Sigmoid colon (tissue), 4 donors: ENCODE measurements around the gene HIF1AN.

ENCODE experiments used
- CTCF ChIP-seq, 4 experiments: fragments of 450-650 bp in 3 of 4; fragments of 200-600 bp in 1 of 4; IDR thresholded peaks; one replicate each; pipeline ENCODE4 v1.5.1; 2016 to 2019; ENCODE audit warnings: antibody characterized with exemption in 4 of 4, mild to moderate bottlenecking in 3 of 4, moderate library complexity in 2 of 4
- EP300 ChIP-seq, 4 donors: sonication (generic); formaldehyde crosslinking; IDR thresholded peaks; one replicate each; pipeline ENCODE4 v1.6.1; 2017; ENCODE audit warnings: antibody characterized with exemption in 4 of 4
- POLR2A ChIP-seq, 2 donors: fragments of 450-650 bp; IDR thresholded peaks; one replicate each; pipeline ENCODE4 v1.6.1; 2016; ENCODE audit warnings: antibody characterized with exemption in 2 of 2, mild to moderate bottlenecking in 2 of 2, moderate library complexity in 2 of 2
- POLR2AphosphoS5 ChIP-seq, 4 donors: sonication (generic); formaldehyde crosslinking; IDR thresholded peaks; one replicate each; pipeline ENCODE4 v1.6.1; 2017; ENCODE audit warnings: antibody characterized with exemption in 4 of 4

GRCh38 chr10:100562008-100562672, 26.4 kb downstream of the HIF1AN start:
- peak; percentile 39 to 61 (median 50) for TF ChIP-seq CTCF (IDR thresholded peaks at IDR 0.05)
- TF ChIP-seq POLR2AphosphoS5 (IDR thresholded peaks at IDR 0.05), result peak in 1 of 4 donors; percentile 26
- TF ChIP-seq EP300 (IDR thresholded peaks at IDR 0.05), result no peak
- no peak for TF ChIP-seq POLR2A (IDR thresholded peaks at IDR 0.05)
